CD14-positive monocyte (primary cell): ENCODE data around the gene RPL18. TPM values are rescaled to one million over a fixed set of nuclear protein-coding genes. Genes with fewer than 3 reads are reported as not detected.

ENCODE experiments used
- DNase-seq, 3 donors: peaks; one replicate each; pipeline ENCODE4 v3.0.0-alpha.2; 2011 to 2022
- H2AFZ ChIP-seq: 2 replicates; pipeline ENCODE4 v1.6.0; 2012; ENCODE audit warnings: mild to moderate bottlenecking, low read depth, low read length, inconsistent platforms; ENCODE audit not compliant: insufficient read depth, poor library complexity, severe bottlenecking
- H3K27ac ChIP-seq, 2 donors: 1 replicate in 1 of 2; 2 replicates in 1 of 2; pipeline ENCODE4 v1.5.1; 2012 to 2013; ENCODE audit warnings: low read length in 2 of 2, control low read depth in 1 of 2, inconsistent platforms in 1 of 2, low read depth in 1 of 2, mild to moderate bottlenecking in 1 of 2
- H3K27me3 ChIP-seq, 2 donors: one replicate each; pipeline versions ENCODE4 v1.6.0 to v1.6.1; 2011 to 2013; ENCODE audit warnings: low read length in 2 of 2; ENCODE audit not compliant: control insufficient read depth in 2 of 2, insufficient read depth in 2 of 2
- H3K36me3 ChIP-seq, 2 donors: replicated peaks in 1 of 2; 1 replicate in 1 of 2; 2 replicates in 1 of 2; pipeline versions ENCODE4 v1.5.1 to v1.6.1; 2012 to 2013; ENCODE audit warnings: low read length in 2 of 2, control low read depth in 1 of 2, inconsistent platforms in 1 of 2, mild to moderate bottlenecking in 1 of 2; ENCODE audit not compliant: insufficient read depth in 2 of 2, control insufficient read depth in 1 of 2
- H3K4me1 ChIP-seq, 2 donors: 1 replicate in 1 of 2; 2 replicates in 1 of 2; pipeline versions ENCODE4 v1.5.1 to v1.6.1; 2012 to 2013; ENCODE audit warnings: low read length in 2 of 2, control low read depth in 1 of 2, inconsistent platforms in 1 of 2, mild to moderate bottlenecking in 1 of 2, moderate library complexity in 1 of 2; ENCODE audit not compliant: insufficient read depth in 2 of 2, control insufficient read depth in 1 of 2
- H3K4me2 ChIP-seq: replicated peaks from 2 replicates; pipeline ENCODE3; 2012; ENCODE audit warnings: low read length, moderate library complexity, mild to moderate bottlenecking; ENCODE audit not compliant: poor library complexity, severe bottlenecking; ENCODE audit errors: extremely low read depth
- H3K4me3 ChIP-seq, 3 experiments: fragments of 200-600 bp in 1 of 3; sonication (generic) in 1 of 3; replicated peaks in 1 of 3; 1 replicate in 2 of 3; 2 replicates in 1 of 3; pipeline ENCODE4 v1.5.1; 2011 to 2013; ENCODE audit warnings: low read length in 3 of 3, mild to moderate bottlenecking in 3 of 3, control low read depth in 2 of 3, low read depth in 2 of 3, inconsistent platforms in 1 of 3, moderate library complexity in 1 of 3
- H3K79me2 ChIP-seq: 2 replicates; pipeline ENCODE4 v1.6.0; 2012; ENCODE audit warnings: mild to moderate bottlenecking, control low read depth, inconsistent platforms, low read length, moderate library complexity; ENCODE audit not compliant: insufficient read depth
- H3K9ac ChIP-seq: 2 replicates; pipeline ENCODE4 v1.6.0; 2017; ENCODE audit warnings: low read length, mild to moderate bottlenecking; ENCODE audit not compliant: insufficient read depth, poor library complexity, severe bottlenecking
- H3K9me3 ChIP-seq, 2 donors: replicated peaks in 1 of 2; 1 replicate in 1 of 2; 2 replicates in 1 of 2; pipeline versions ENCODE4 v1.5.1 to v1.6.1; 2012 to 2013; ENCODE audit warnings: low read length in 2 of 2, control low read depth in 1 of 2; ENCODE audit not compliant: control insufficient read depth in 1 of 2, insufficient read depth in 1 of 2
- H4K20me1 ChIP-seq: 2 replicates; pipeline ENCODE4 v1.6.0; 2012; ENCODE audit warnings: mild to moderate bottlenecking, low read length, control low read depth, moderate library complexity; ENCODE audit not compliant: insufficient read depth
- H3K27ac Mint-ChIP-seq, 7 donors: one replicate each; pipeline ENCODE4 v1.8.0; 2020; ENCODE audit warnings: mild to moderate bottlenecking in 7 of 7, mixed read lengths in 7 of 7, moderate library complexity in 6 of 7, inconsistent platforms in 2 of 7
- H3K27me3 Mint-ChIP-seq, 3 donors: one replicate each; pipeline ENCODE4 v1.8.0; 2021 to 2022; ENCODE audit warnings: low read depth in 3 of 3, mild to moderate bottlenecking in 3 of 3, mixed read lengths in 3 of 3, moderate library complexity in 3 of 3, inconsistent platforms in 1 of 3
- H3K36me3 Mint-ChIP-seq, 2 donors: one replicate each; pipeline ENCODE4 v1.8.0; 2020; ENCODE audit warnings: mixed read lengths in 2 of 2, inconsistent platforms in 1 of 2, mild to moderate bottlenecking in 1 of 2
- H3K4me1 Mint-ChIP-seq: one replicate; pipeline ENCODE4 v1.8.0; 2020; ENCODE audit warnings: mild to moderate bottlenecking, mixed read lengths
- H3K4me3 Mint-ChIP-seq, 2 donors: one replicate each; pipeline ENCODE4 v1.8.0; 2020; ENCODE audit warnings: mild to moderate bottlenecking in 2 of 2, mixed read lengths in 2 of 2, moderate library complexity in 1 of 2
- H3K9me3 Mint-ChIP-seq, 7 donors: one replicate each; pipeline ENCODE4 v1.8.0; 2020 to 2022; ENCODE audit warnings: mixed read lengths in 7 of 7, mild to moderate bottlenecking in 6 of 7, moderate library complexity in 6 of 7, inconsistent platforms in 2 of 7
- WGBS: methylation state at CpG from one replicate; pipeline ENCODE4 v1.1.5; 2013; ENCODE audit warnings: missing lambda C conversion rate; ENCODE audit not compliant: insufficient coverage; 5-methylcytosine and 5-hydroxymethylcytosine counted together
- intact Hi-C, 2 donors: fragments of 100-400 bp; cut with micrococcal nuclease; formaldehyde crosslinking; loops; one replicate each; pipeline versions ENCODE4 v1.15.0 to v1.15.1; 2023
- polyA plus RNA-seq, 3 donors: library from polyadenylated mRNA; depleted of rRNA in 1 of 3; unstranded in 2 of 3; stranded (reverse) in 1 of 3; fragments of 300-500 nt in 2 of 3; fragments of >200 nt in 1 of 3; fragmentation: Illumina TruSeq in 2 of 3; gene quantifications; 1 replicate in 2 of 3; 2 replicates in 1 of 3; pipeline ENCODE4 v1.2.3, GENCODE V29; 2012 to 2021
- TF ChIP-seq, protein P1 (sequence below): fragments of 200-600 bp; IDR thresholded peaks from one replicate; pipeline ENCODE4 v1.8.0; 2022; ENCODE audit warnings: antibody characterized with exemption, mild to moderate bottlenecking

Gene RPL18
- polyA plus RNA-seq, 3 donors = 803 to 1,540 (median 892) TPM

DNA sequence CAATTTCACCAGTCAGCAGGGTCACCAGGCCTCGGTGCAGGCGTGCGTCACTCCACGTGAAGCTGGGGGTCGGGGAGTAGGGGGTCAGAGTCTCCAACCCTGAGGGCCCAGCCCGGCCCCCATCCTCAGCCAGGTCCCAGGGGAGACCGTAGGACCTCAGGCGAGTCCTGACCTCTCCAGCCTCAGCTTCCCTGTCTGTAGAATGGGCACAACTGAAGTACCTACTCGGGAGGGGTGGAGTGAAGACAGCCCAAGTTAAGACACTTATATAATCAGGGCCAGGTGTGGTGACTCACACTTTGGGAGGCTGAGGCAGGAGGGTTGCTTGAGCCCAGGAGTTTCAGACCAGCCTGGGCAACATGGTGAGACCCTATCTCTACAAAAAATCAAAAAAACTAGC lies 15.1 kb downstream of the RPL18 start:
- no peak for DNase-seq
- Mint-ChIP-seq H3K9me3 (no peaks in the 10 kb centered on the region), H3K36me3 (no peaks in the 10 kb centered on the region), H3K27me3 (peaks cover under 1 to 8% (median 6%) of the 10 kb centered on the region in 3 donors), H3K27ac (no peak overlapping the region), H3K4me1 (peaks cover 6% of the 10 kb centered on the region), H3K4me3 (no peak overlapping the region)
- WGBS = 95% methylated on average over 6 of the region's 9 CpGs
- H3K27me3 ChIP-seq = no peaks in the 10 kb centered on the region
- peaks cover 1 to 4% of the 10 kb centered on the region in 2 donors for H3K4me1 ChIP-seq
- H3K27ac ChIP-seq = no peak overlapping the region
- no peaks in the 10 kb centered on the region for H4K20me1 ChIP-seq
- H3K9me3 ChIP-seq = no peaks in the 10 kb centered on the region
- H3K9ac ChIP-seq = no peak overlapping the region
- intact Hi-C loops = no loop called here
- TF ChIP-seq, protein P1, sequence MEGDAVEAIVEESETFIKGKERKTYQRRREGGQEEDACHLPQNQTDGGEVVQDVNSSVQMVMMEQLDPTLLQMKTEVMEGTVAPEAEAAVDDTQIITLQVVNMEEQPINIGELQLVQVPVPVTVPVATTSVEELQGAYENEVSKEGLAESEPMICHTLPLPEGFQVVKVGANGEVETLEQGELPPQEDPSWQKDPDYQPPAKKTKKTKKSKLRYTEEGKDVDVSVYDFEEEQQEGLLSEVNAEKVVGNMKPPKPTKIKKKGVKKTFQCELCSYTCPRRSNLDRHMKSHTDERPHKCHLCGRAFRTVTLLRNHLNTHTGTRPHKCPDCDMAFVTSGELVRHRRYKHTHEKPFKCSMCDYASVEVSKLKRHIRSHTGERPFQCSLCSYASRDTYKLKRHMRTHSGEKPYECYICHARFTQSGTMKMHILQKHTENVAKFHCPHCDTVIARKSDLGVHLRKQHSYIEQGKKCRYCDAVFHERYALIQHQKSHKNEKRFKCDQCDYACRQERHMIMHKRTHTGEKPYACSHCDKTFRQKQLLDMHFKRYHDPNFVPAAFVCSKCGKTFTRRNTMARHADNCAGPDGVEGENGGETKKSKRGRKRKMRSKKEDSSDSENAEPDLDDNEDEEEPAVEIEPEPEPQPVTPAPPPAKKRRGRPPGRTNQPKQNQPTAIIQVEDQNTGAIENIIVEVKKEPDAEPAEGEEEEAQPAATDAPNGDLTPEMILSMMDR = no peak
- H3K36me3 ChIP-seq = no peaks in the 10 kb centered on the region
- no peak overlapping the region for H2AFZ ChIP-seq
- no peaks in the 10 kb centered on the region for H3K79me2 ChIP-seq
- no peak overlapping the region for H3K4me3 ChIP-seq
- H3K4me2 ChIP-seq = no peak overlapping the region

DNA sequence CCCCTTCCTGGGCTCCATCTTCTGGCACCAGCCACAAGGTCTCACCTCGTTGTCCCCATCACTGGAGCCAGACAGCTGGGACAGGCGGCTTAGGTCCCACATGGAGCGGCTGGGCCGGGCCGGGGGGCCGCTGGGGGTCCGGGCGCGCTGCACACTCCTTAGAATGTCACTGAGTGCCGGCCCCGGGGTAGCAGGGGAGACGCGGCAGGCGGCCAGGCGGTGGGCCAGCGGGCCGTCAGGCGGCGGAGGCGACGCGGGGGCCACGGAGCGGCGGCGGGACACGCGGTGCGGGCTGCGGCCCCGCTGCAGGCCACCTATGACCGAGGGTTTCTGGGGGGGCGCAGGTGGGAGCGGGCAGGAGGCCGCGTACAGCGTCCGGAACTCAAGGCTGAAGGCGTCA lies 15.5 kb downstream of the RPL18 start:
- Histone ChIP-seq H3K4me3 (no peak overlapping the region), H3K79me2 (no peaks in the 10 kb centered on the region), H3K4me1 (peaks cover 0 to under 1% of the 10 kb centered on the region in 2 donors), H3K27ac (no peak overlapping the region), H3K4me2 (no peak overlapping the region), H4K20me1 (no peaks in the 10 kb centered on the region), H3K9ac (no peak overlapping the region), H3K36me3 (no peaks in the 10 kb centered on the region), H3K9me3 (no peaks in the 10 kb centered on the region), H2AFZ (no peak overlapping the region), H3K27me3 (no peaks in the 10 kb centered on the region)
- no peak overlapping the region for H3K4me3 Mint-ChIP-seq
- peaks cover 0 to 10% (median 8%) of the 10 kb centered on the region in 3 donors for H3K27me3 Mint-ChIP-seq
- no peak for DNase-seq
- no peak overlapping the region for H3K27ac Mint-ChIP-seq
- no peaks in the 10 kb centered on the region for H3K36me3 Mint-ChIP-seq
- TF ChIP-seq, protein P1 = no peak
- peaks cover 0 to 2% (median 0%) of the 10 kb centered on the region in 7 donors for H3K9me3 Mint-ChIP-seq
- intact Hi-C loops = no loop called here
- H3K4me1 Mint-ChIP-seq = peaks cover 2% of the 10 kb centered on the region
- 94% methylated on average over 39 of the region's 39 CpGs for whole genome bisulfite sequencing
